Upper lobe of left lung (tissue), 6 donors: ENCODE results near the gene WFDC6. TPM values are rescaled to one million over a fixed set of nuclear protein-coding genes. Genes with fewer than 3 reads are reported as not detected.

Experiments used
- ATAC-seq, 2 donors: fragments of 200-7000 bp; cut with Tn5 transposase; one replicate each; pipeline ENCODE4 v1.9.1; 2022; ENCODE audit warnings: mild to moderate bottlenecking in 2 of 2, moderate library complexity in 2 of 2; ENCODE audit not compliant: low FRiP score in 2 of 2
- DNase-seq, 2 donors: peaks; one replicate each; pipeline ENCODE4 v3.0.0-alpha.2; 2019 to 2020
- H3K27ac ChIP-seq, 4 donors: fragments of 200-600 bp; sonication (generic); one replicate each; pipeline ENCODE4 v1.5.1; 2016 to 2019
- H3K27me3 ChIP-seq, 4 donors: fragments of 200-600 bp; sonication (generic); one replicate each; pipeline ENCODE4 v1.5.1; 2017 to 2019
- H3K36me3 ChIP-seq, 4 donors: fragments of 200-600 bp; sonication (generic); one replicate each; pipeline ENCODE4 v1.5.1; 2016 to 2019
- H3K4me1 ChIP-seq, 4 donors: fragments of 200-600 bp; sonication (generic); one replicate each; pipeline ENCODE4 v1.5.1; 2018 to 2019
- H3K4me3 ChIP-seq, 4 donors: fragments of 200-600 bp; sonication (generic); one replicate each; pipeline ENCODE4 v1.5.1; 2017 to 2019; ENCODE audit warnings: mild to moderate bottlenecking in 2 of 4, moderate library complexity in 1 of 4
- H3K9me3 ChIP-seq, 4 donors: fragments of 200-600 bp; sonication (generic); one replicate each; pipeline ENCODE4 v1.5.1; 2018 to 2019
- CTCF ChIP-seq, 6 experiments: fragments of 450-650 bp in 4 of 6; fragments of 200-600 bp in 2 of 6; sonication (generic) in 2 of 6; IDR thresholded peaks; one replicate each; pipeline ENCODE4 v1.5.1; 2016 to 2019; ENCODE audit warnings: antibody characterized with exemption in 6 of 6
- EP300 ChIP-seq, 4 donors: sonication (generic); formaldehyde crosslinking; IDR thresholded peaks; one replicate each; pipeline ENCODE4 v1.5.1; 2017; ENCODE audit warnings: antibody characterized with exemption in 4 of 4, control low read depth in 2 of 4
- POLR2A ChIP-seq, 4 donors: fragments of 450-650 bp; IDR thresholded peaks; one replicate each; pipeline ENCODE4 v1.5.1; 2016 to 2017; ENCODE audit warnings: antibody characterized with exemption in 4 of 4, mild to moderate bottlenecking in 2 of 4
- POLR2AphosphoS5 ChIP-seq, 2 donors: sonication (generic); formaldehyde crosslinking; IDR thresholded peaks; one replicate each; pipeline ENCODE4 v1.5.1; 2017; ENCODE audit warnings: antibody characterized with exemption in 2 of 2
- WGBS, 2 donors: methylation state at CpG; one replicate each; pipeline ENCODE4 v1.1.5; 2017 to 2018; 5-methylcytosine and 5-hydroxymethylcytosine counted together
- total RNA-seq, 6 donors: library from RNA; depleted of rRNA in 4 of 6; stranded (reverse); fragments of >200 nt in 4 of 6; gene quantifications; one replicate each; pipeline versions ENCODE4 v1.1.0 to v1.2.1, GENCODE V29; 2016 to 2021
- donor health status: DM: no; HTN: no; CAD: no; lungs with moderate emphysema.
- donor health status: DM: no; HTN: yes; CAD: no; lungs with severe emphysema.

Gene WFDC6
- total RNA-seq, 6 donors from 2014 or later, result 1.6 to 1.8 TPM; not detected in 4

- Histone ChIP-seq H3K27me3 (no peaks in the 10 kb centered on the region), H3K4me3 (no peak overlapping the region), H3K36me3 (no peaks in the 10 kb centered on the region), H3K27ac (no peak overlapping the region), H3K9me3 (no peaks in the 10 kb centered on the region), H3K4me1 (no peaks in the 10 kb centered on the region)
- no peak for ATAC-seq
- 66 to 67% methylated on average over 3 of the region's 3 CpGs for WGBS, 2 donors
- TF ChIP-seq CTCF (IDR thresholded peaks at IDR 0.05), result no peak
- TF ChIP-seq EP300 (IDR thresholded peaks at IDR 0.05), result no peak
- TF ChIP-seq POLR2AphosphoS5 (IDR thresholded peaks at IDR 0.05), result no peak
- TF ChIP-seq POLR2A (IDR thresholded peaks at IDR 0.05), result no peak
- DNase-seq, result no peak
These were observed 43.1 kb downstream of the WFDC6 start for GRCh38 chr20:45496166-45496565.

- H3K27me3 ChIP-seq, result no peaks in the 10 kb centered on the region
These were observed 43.8 kb downstream of the WFDC6 start for GRCh38 chr20:45495501-45495941.

GRCh38 chr20:45489083-45489531 is 50.2 kb downstream of the WFDC6 start:
- Histone ChIP-seq H3K27ac (no peak overlapping the region), H3K9me3 (no peaks in the 10 kb centered on the region), H3K27me3 (no peaks in the 10 kb centered on the region), H3K36me3 (no peaks in the 10 kb centered on the region), H3K4me3 (no peak overlapping the region), H3K4me1 (no peaks in the 10 kb centered on the region)
- DNase-seq (no peak), ATAC-seq (no peak)
- TF ChIP-seq EP300 (IDR thresholded peaks at IDR 0.05), result no peak
- no peak for TF ChIP-seq CTCF (IDR thresholded peaks at IDR 0.05)
- no peak for TF ChIP-seq POLR2AphosphoS5 (IDR thresholded peaks at IDR 0.05)
- no peak for TF ChIP-seq POLR2A (IDR thresholded peaks at IDR 0.05)
- 54 to 71% methylated on average over 1 of the region's 1 CpG for WGBS, 2 donors

More at GRCh38 chr20:45495501-45495941, 43.8 kb downstream of the WFDC6 start:
- H3K9me3 ChIP-seq, result no peaks in the 10 kb centered on the region
- no peak overlapping the region for H3K27ac ChIP-seq
- ATAC-seq (peak in 1 of 2 donors; percentile 44), DNase-seq (no peak)
- TF ChIP-seq POLR2AphosphoS5 (IDR thresholded peaks at IDR 0.05) (no peak), POLR2A (IDR thresholded peaks at IDR 0.05) (no peak), EP300 (IDR thresholded peaks at IDR 0.05) (no peak), CTCF (IDR thresholded peaks at IDR 0.05) (no peak)
- H3K4me1 ChIP-seq, result no peaks in the 10 kb centered on the region
- H3K4me3 ChIP-seq, result no peak overlapping the region
- no peaks in the 10 kb centered on the region for H3K36me3 ChIP-seq
- 50 to 60% methylated on average over 1 of the region's 1 CpG for WGBS, 2 donors

GRCh38 chr20:45487231-45487635 is 52.0 kb downstream of the WFDC6 start:
- ATAC-seq, result no peak
- Histone ChIP-seq H3K36me3 (no peaks in the 10 kb centered on the region), H3K4me3 (no peak overlapping the region), H3K9me3 (no peaks in the 10 kb centered on the region), H3K27me3 (no peaks in the 10 kb centered on the region), H3K4me1 (no peaks in the 10 kb centered on the region), H3K27ac (no peak overlapping the region)
- TF ChIP-seq POLR2AphosphoS5 (IDR thresholded peaks at IDR 0.05) (no peak), CTCF (IDR thresholded peaks at IDR 0.05) (peak in 2 of 6 experiments; percentile 12 to 14)
- WGBS, 2 donors, result 26 to 29% methylated on average over 14 to 19 of the region's 20 CpGs
- peak in 1 of 2 donors; percentile 75 for DNase-seq

- no peak overlapping the region for H3K4me3 ChIP-seq
- no peaks in the 10 kb centered on the region for H3K9me3 ChIP-seq
- no peak for ATAC-seq
- H3K4me1 ChIP-seq, result no peaks in the 10 kb centered on the region
- no peaks in the 10 kb centered on the region for H3K36me3 ChIP-seq
- H3K27me3 ChIP-seq, result no peaks in the 10 kb centered on the region
- TF ChIP-seq EP300 (IDR thresholded peaks at IDR 0.05), result no peak
- TF ChIP-seq POLR2A (IDR thresholded peaks at IDR 0.05), result no peak
- no peak for TF ChIP-seq CTCF (IDR thresholded peaks at IDR 0.05)
- TF ChIP-seq POLR2AphosphoS5 (IDR thresholded peaks at IDR 0.05), result no peak
- H3K27ac ChIP-seq, result no peak overlapping the region
- DNase-seq, result no peak
- WGBS, 2 donors, result 77 to 85% methylated on average over 4 of the region's 4 CpGs
These were observed 53.9 kb downstream of the WFDC6 start for GRCh38 chr20:45485388-45485787.
